ENCODE data around the gene ANKRD13D.

- TF ChIP-seq CTCF (conservative IDR thresholded peaks at IDR 0.05) (no peak), ZFX (IDR thresholded peaks at IDR 0.05) (no peak)
These were observed 20.8 kb upstream of the ANKRD13D start for GRCh38 chr11:67268081-67268961.

All from C4-2B (cell line).